H1 (cell line): Measurements from ENCODE around the gene NSL1.

Experiments
- MAFK ChIP-seq: IDR thresholded peaks from 2 replicates; pipeline ENCODE4 v1.6.1; 2012; ENCODE audit warnings: low read depth, mild to moderate bottlenecking, improper control_type of control experiment, low read length
- MAX ChIP-seq: IDR thresholded peaks from 2 replicates; pipeline ENCODE4 v1.6.1; 2012; ENCODE audit warnings: inconsistent platforms
- POLR2AphosphoS5 ChIP-seq: IDR thresholded peaks from 2 replicates; pipeline ENCODE4 v1.6.1; 2011; ENCODE audit warnings: low read depth, low read length

DNA sequence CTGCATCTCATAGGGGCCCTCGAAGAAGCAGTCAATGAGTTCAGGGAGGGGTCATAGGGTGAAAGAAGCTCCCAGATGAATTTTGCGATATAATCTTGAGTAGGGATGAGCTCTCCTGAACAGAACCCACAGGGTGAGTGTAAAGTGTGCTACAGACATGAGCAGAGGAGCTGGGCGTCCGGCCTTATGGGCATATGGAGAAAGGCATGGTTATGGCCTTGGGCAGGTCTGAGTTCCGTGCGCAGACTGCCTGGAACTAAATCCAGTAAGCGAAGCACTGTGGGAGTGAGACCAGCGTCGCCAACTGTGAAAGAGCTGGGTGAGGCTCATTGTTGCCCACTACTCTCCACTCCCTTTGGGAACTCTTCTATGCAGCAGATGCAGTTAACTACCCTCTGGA is 28.7 kb downstream of the NSL1 start:
- TF ChIP-seq MAFK (no peak), POLR2AphosphoS5 (no peak), MAX (no peak)
